HEK293T (cell line): ENCODE data around the gene RBPMS2.

Experiments used
- BHLHE40 ChIP-seq: fragments of 450-650 bp; IDR thresholded peaks from 2 replicates; pipeline ENCODE4 v1.6.1; 2016; ENCODE audit warnings: mild to moderate bottlenecking, moderate library complexity, borderline replicate concordance
- CTBP1 ChIP-seq: fragments of 450-650 bp; IDR thresholded peaks from 2 replicates; pipeline ENCODE4 v1.6.1; 2016; ENCODE audit warnings: borderline replicate concordance
- ELF4 ChIP-seq: fragments of 450-650 bp; IDR thresholded peaks from 2 replicates; pipeline ENCODE4 v1.6.1; 2017; ENCODE audit warnings: antibody characterized with exemption
- FOXA1 ChIP-seq: fragments of 450-650 bp; IDR thresholded peaks from 2 replicates; pipeline ENCODE4 v1.6.1; 2016; ENCODE audit warnings: mild to moderate bottlenecking
- FOXK2 ChIP-seq: fragments of 450-650 bp; IDR thresholded peaks from 2 replicates; pipeline ENCODE4 v1.6.1; 2016; ENCODE audit warnings: mild to moderate bottlenecking
- FOXM1 ChIP-seq: fragments of 450-650 bp; IDR thresholded peaks from 2 replicates; pipeline ENCODE4 v1.6.1; 2017; ENCODE audit warnings: mild to moderate bottlenecking, borderline replicate concordance
- HDGF ChIP-seq: fragments of 450-650 bp; IDR thresholded peaks from 2 replicates; pipeline ENCODE4 v1.6.1; 2017; ENCODE audit warnings: antibody characterized with exemption, borderline replicate concordance
- LEF1 ChIP-seq: fragments of 450-650 bp; IDR thresholded peaks from 2 replicates; pipeline ENCODE4 v1.6.1; 2017; ENCODE audit warnings: mild to moderate bottlenecking, borderline replicate concordance
- NFRKB ChIP-seq: fragments of 450-650 bp; IDR thresholded peaks from 2 replicates; pipeline ENCODE4 v1.6.1; 2016; ENCODE audit warnings: mild to moderate bottlenecking, moderate library complexity
- PKNOX1 ChIP-seq: fragments of 450-650 bp; IDR thresholded peaks from 2 replicates; pipeline ENCODE4 v1.6.1; 2016
- SP1 ChIP-seq: fragments of 450-650 bp; IDR thresholded peaks from 2 replicates; pipeline ENCODE4 v1.6.1; 2017
- SUZ12 ChIP-seq: fragments of 450-650 bp; IDR thresholded peaks from 2 replicates; pipeline ENCODE4 v1.6.1; 2016; ENCODE audit warnings: mild to moderate bottlenecking
- TARDBP ChIP-seq: fragments of 450-650 bp; IDR thresholded peaks from 2 replicates; pipeline ENCODE4 v1.6.1; 2016
- ZNF384 ChIP-seq: fragments of 450-650 bp; IDR thresholded peaks from 2 replicates; pipeline ENCODE4 v1.6.1; 2016

DNA sequence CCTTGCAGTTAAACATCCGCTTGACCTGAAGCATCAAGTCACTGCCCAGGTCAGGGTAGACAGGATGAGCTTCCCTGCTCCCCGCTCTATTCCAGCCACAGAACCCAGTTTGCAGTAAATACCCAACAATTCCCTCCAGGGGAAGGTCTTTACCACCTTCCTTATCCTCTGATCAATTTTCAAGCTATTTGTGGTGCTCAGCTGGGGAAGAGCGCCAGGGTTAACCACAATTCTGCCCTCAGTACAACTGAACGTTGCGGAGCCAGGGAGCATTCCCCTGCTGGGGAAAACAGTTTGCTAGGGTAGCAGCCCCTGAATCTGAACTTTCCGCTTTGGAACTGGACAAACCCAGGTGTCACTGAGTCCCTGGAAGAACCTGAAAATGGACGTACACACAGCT, 28.5 kb downstream of the RBPMS2 start:
- TF ChIP-seq ELF4 (no peak), FOXM1 (no peak), NFRKB (no peak), LEF1 (no peak), HDGF (no peak), BHLHE40 (no peak), FOXK2 (no peak), SUZ12 (no peak), ZNF384 (no peak), TARDBP (no peak), PKNOX1 (no peak), FOXA1 (no peak), CTBP1 (no peak), SP1 (no peak)
